HEK293 (cell line): Measurements from ENCODE around the gene SHLD1.

Experiments
- CTCF ChIA-PET: fragments of 350-600 bp; formaldehyde crosslinking; extraction: SDS; loops from one replicate; lab custom pipeline; 2021; ENCODE audit warnings: antibody characterized with exemption; lab: Yijun Ruan, JAX
- POLR2A ChIA-PET: fragments of 300-600 bp; formaldehyde crosslinking; extraction: SDS; loops from one replicate; lab custom pipeline; 2020; ENCODE audit warnings: antibody characterized with exemption, inconsistent platforms; lab: Yijun Ruan, JAX
- H3K27ac ChIP-seq: fragments of 200-500 bp; sonication (Bioruptor generic); 2 replicates; pipeline ENCODE4 v1.5.1; 2014; ENCODE audit warnings: low read depth, low read length, control low read depth, inconsistent platforms; ENCODE audit errors: extremely low read depth
- H3K36me3 ChIP-seq, 2 experiments: fragments of 200-500 bp in 1 of 2; sonication (Bioruptor generic) in 1 of 2; 1 replicate in 1 of 2; 2 replicates in 1 of 2; pipeline ENCODE4 v1.5.1; 2014 to 2017; ENCODE audit warnings: inconsistent platforms in 2 of 2, low read length in 2 of 2; ENCODE audit not compliant: control insufficient read depth in 2 of 2, insufficient read depth in 1 of 2
- H3K4me1 ChIP-seq: fragments of 200-500 bp; sonication (Bioruptor generic); 2 replicates; pipeline ENCODE4 v1.5.1; 2014; ENCODE audit warnings: mild to moderate bottlenecking, low read length, inconsistent platforms; ENCODE audit not compliant: control insufficient read depth, insufficient read depth
- H3K4me3 ChIP-seq: 2 replicates; pipeline ENCODE4 v1.5.1; 2011; ENCODE audit warnings: low read depth, mild to moderate bottlenecking, control low read depth, low read length, moderate library complexity
- H3K9me3 ChIP-seq: fragments of 200-500 bp; sonication (Bioruptor generic); 2 replicates; pipeline ENCODE4 v1.5.1; 2014; ENCODE audit warnings: low read depth, low read length, inconsistent platforms; ENCODE audit not compliant: control insufficient read depth, insufficient read depth
- BCL11A ChIP-seq: fragments of 450-650 bp; formaldehyde crosslinking; IDR thresholded peaks from 2 replicates; pipeline ENCODE4 v1.5.1; 2016; ENCODE audit warnings: low read depth, missing biosample characterization, missing genetic modification characterization
- EGR2 ChIP-seq: fragments of 450-650 bp; formaldehyde crosslinking; IDR thresholded peaks from 2 replicates; pipeline ENCODE4 v1.5.1; 2016; ENCODE audit warnings: low read depth, missing biosample characterization, missing genetic modification characterization
- KLF10 ChIP-seq: fragments of 450-650 bp; IDR thresholded peaks from 2 replicates; pipeline ENCODE4 v1.5.1; 2018; ENCODE audit warnings: missing biosample characterization, mild to moderate bottlenecking, missing genetic modification characterization
- MEIS1 ChIP-seq: sonication (generic); formaldehyde crosslinking; IDR thresholded peaks from 2 replicates; pipeline ENCODE4 v1.8.1; 2022; ENCODE audit warnings: missing genetic modification reagents, mild to moderate bottlenecking, borderline replicate concordance
- ZBTB48 ChIP-seq: fragments of 450-650 bp; formaldehyde crosslinking; IDR thresholded peaks from 2 replicates; pipeline ENCODE4 v1.5.1; 2016; ENCODE audit warnings: missing biosample characterization, missing genetic modification characterization
- ZBTB49 ChIP-seq: fragments of 450-650 bp; formaldehyde crosslinking; IDR thresholded peaks from 2 replicates; pipeline ENCODE4 v1.5.1; 2016; ENCODE audit warnings: missing biosample characterization, missing genetic modification characterization, low read depth
- ZFHX2 ChIP-seq: fragments of 450-650 bp; formaldehyde crosslinking; conservative IDR thresholded peaks from 2 replicates; pipeline ENCODE4 v1.5.1; 2016; ENCODE audit warnings: missing biosample characterization, missing genetic modification characterization
- ZFP3 ChIP-seq: fragments of 450-650 bp; formaldehyde crosslinking; IDR thresholded peaks from 2 replicates; pipeline ENCODE4 v1.5.1; 2016; ENCODE audit warnings: low read depth, missing biosample characterization, missing genetic modification characterization
- ZNF155 ChIP-seq: fragments of 450-650 bp; formaldehyde crosslinking; IDR thresholded peaks from 2 replicates; pipeline ENCODE4 v1.5.1; 2016; ENCODE audit warnings: missing biosample characterization, missing genetic modification characterization
- ZNF174 ChIP-seq: fragments of 450-650 bp; formaldehyde crosslinking; IDR thresholded peaks from 2 replicates; pipeline ENCODE4 v1.5.0; 2017; ENCODE audit warnings: missing biosample characterization, mild to moderate bottlenecking, missing genetic modification characterization
- ZNF18 ChIP-seq: fragments of 450-650 bp; formaldehyde crosslinking; IDR thresholded peaks from 2 replicates; pipeline ENCODE4 v1.5.1; 2016; ENCODE audit warnings: missing biosample characterization, missing genetic modification characterization
- ZNF335 ChIP-seq: fragments of 450-650 bp; formaldehyde crosslinking; conservative IDR thresholded peaks from 2 replicates; pipeline ENCODE4 v1.5.1; 2016; ENCODE audit warnings: missing biosample characterization, missing genetic modification characterization
- ZNF354C ChIP-seq: fragments of 450-650 bp; formaldehyde crosslinking; IDR thresholded peaks from 2 replicates; pipeline ENCODE4 v1.5.1; 2016; ENCODE audit warnings: missing biosample characterization, missing genetic modification characterization, low read depth, borderline replicate concordance
- ZNF37A ChIP-seq: fragments of 450-650 bp; IDR thresholded peaks from 2 replicates; pipeline ENCODE4 v1.5.1; 2018; ENCODE audit warnings: missing biosample characterization, missing genetic modification characterization
- ZNF449 ChIP-seq: fragments of 450-650 bp; formaldehyde crosslinking; IDR thresholded peaks from 2 replicates; pipeline ENCODE4 v1.5.1; 2017; ENCODE audit warnings: missing biosample characterization, mild to moderate bottlenecking, missing genetic modification characterization, moderate library complexity
- ZNF521 ChIP-seq: fragments of 450-650 bp; formaldehyde crosslinking; IDR thresholded peaks from 2 replicates; pipeline ENCODE4 v1.5.1; 2017; ENCODE audit warnings: missing biosample characterization, mild to moderate bottlenecking, missing genetic modification characterization
- ZNF530 ChIP-seq: fragments of 450-650 bp; formaldehyde crosslinking; IDR thresholded peaks from 2 replicates; pipeline ENCODE4 v1.5.1; 2016; ENCODE audit warnings: low read depth, missing biosample characterization, missing genetic modification characterization
- ZNF571 ChIP-seq: fragments of 450-650 bp; formaldehyde crosslinking; IDR thresholded peaks from 2 replicates; pipeline ENCODE4 v1.5.0; 2017; ENCODE audit warnings: missing biosample characterization, missing genetic modification characterization
- ZNF621 ChIP-seq: fragments of 450-650 bp; formaldehyde crosslinking; IDR thresholded peaks from 2 replicates; pipeline ENCODE4 v1.5.1; 2017; ENCODE audit warnings: missing biosample characterization, missing genetic modification characterization
- ZNF639 ChIP-seq: fragments of 450-650 bp; formaldehyde crosslinking; IDR thresholded peaks from 2 replicates; pipeline ENCODE4 v1.5.1; 2016; ENCODE audit warnings: missing biosample characterization, missing genetic modification characterization
- ZNF658 ChIP-seq: fragments of 450-650 bp; formaldehyde crosslinking; IDR thresholded peaks from 2 replicates; pipeline ENCODE4; 2016; ENCODE audit warnings: missing biosample characterization, missing genetic modification characterization
- ZNF76 ChIP-seq: fragments of 450-650 bp; formaldehyde crosslinking; IDR thresholded peaks from 2 replicates; pipeline ENCODE4; 2016; ENCODE audit warnings: low read depth, missing biosample characterization, missing genetic modification characterization, borderline replicate concordance
- ZNF776 ChIP-seq: fragments of 450-650 bp; formaldehyde crosslinking; IDR thresholded peaks from 2 replicates; pipeline ENCODE4 v1.5.0; 2017; ENCODE audit warnings: missing biosample characterization, missing genetic modification characterization, borderline replicate concordance
- ZSCAN5A ChIP-seq: fragments of 450-650 bp; formaldehyde crosslinking; IDR thresholded peaks from 2 replicates; pipeline ENCODE4 v1.5.1; 2016; ENCODE audit warnings: missing biosample characterization, missing genetic modification characterization

The SHLD1 gene

GRCh38 chr20:5827098-5827853 is 77.1 kb downstream of the SHLD1 start:
- H3K4me1 ChIP-seq = 0 out of 2 replicates have a peak, but pooled peaks cover 2% of the 10 kb centered on the region
- H3K9me3 ChIP-seq = no peaks in the 10 kb centered on the region
- CTCF ChIA-PET = no interaction called here
- POLR2A ChIA-PET = interaction anchor here (0.7 kb wide), 1 partner anchor 41 kb away, joined by 3 read pairs; no protein-coding TSS in a partner anchor
- TF ChIP-seq ZNF155 (no peak), ZNF335 (no peak), EGR2 (tag by site-specific recombination) (0 out of 2 replicates have a peak, but pooled peaks have one; percentile 17), ZFHX2 (tag by site-specific recombination) (0 out of 2 replicates have a peak, but pooled peaks have one; percentile 8), ZNF521 (tag by site-specific recombination) (no peak), ZSCAN5A (tag by site-specific recombination) (no peak), ZNF621 (tag by site-specific recombination) (no peak), BCL11A (no peak), ZNF639 (tag by site-specific recombination) (no peak), ZNF76 (tag by site-specific recombination) (no peak)
- H3K4me3 ChIP-seq = no peak overlapping the region
- no peak overlapping the region for H3K27ac ChIP-seq
- H3K36me3 ChIP-seq = no peaks in the 10 kb centered on the region

GRCh38 chr20:5827861-5828260 is 77.7 kb downstream of the SHLD1 start:
- Histone ChIP-seq H3K4me3 (no peak overlapping the region), H3K27ac (no peak overlapping the region), H3K9me3 (no peaks in the 10 kb centered on the region), H3K36me3 (no peaks in the 10 kb centered on the region), H3K4me1 (0 out of 2 replicates have a peak, but pooled peaks cover 2% of the 10 kb centered on the region)
- CTCF ChIA-PET = no interaction called here
- POLR2A ChIA-PET = no interaction called here
- TF ChIP-seq ZNF449 (tag by site-specific recombination) (no peak), ZNF37A (tag by site-specific recombination) (no peak), ZNF354C (tag by site-specific recombination) (no peak), ZNF335 (no peak), KLF10 (tag by site-specific recombination) (no peak), ZNF530 (tag by site-specific recombination) (no peak), ZFP3 (tag by site-specific recombination) (no peak), ZBTB49 (tag by site-specific recombination) (no peak), ZNF658 (no peak), ZNF174 (tag by site-specific recombination) (no peak), ZNF18 (tag by site-specific recombination) (no peak), ZBTB48 (tag by site-specific recombination) (no peak), ZNF776 (tag by site-specific recombination) (no peak), MEIS1 (CRISPR knock-in tag) (no peak), ZNF571 (tag by site-specific recombination) (no peak)
